GM18951 (cell line): ENCODE results near the gene ELOA.

Source experiments
- POLR2A ChIP-seq: IDR thresholded peaks from 4 replicates; pipeline ENCODE4 v1.6.1; 2011; ENCODE audit warnings: mild to moderate bottlenecking; ENCODE audit not compliant: insufficient read length, insufficient read depth; ENCODE audit errors: extremely low read depth
- in situ Hi-C: fragments of 300-500 bp; cut with MboI; formaldehyde crosslinking; loops from one replicate; pipeline ENCODE4 v1.12.0; 2022; ENCODE audit warnings: low sequenced_read_pairs, mixed read lengths, inconsistent platforms; ENCODE audit not compliant: unreplicated experiment

Gene ELOA

DNA sequence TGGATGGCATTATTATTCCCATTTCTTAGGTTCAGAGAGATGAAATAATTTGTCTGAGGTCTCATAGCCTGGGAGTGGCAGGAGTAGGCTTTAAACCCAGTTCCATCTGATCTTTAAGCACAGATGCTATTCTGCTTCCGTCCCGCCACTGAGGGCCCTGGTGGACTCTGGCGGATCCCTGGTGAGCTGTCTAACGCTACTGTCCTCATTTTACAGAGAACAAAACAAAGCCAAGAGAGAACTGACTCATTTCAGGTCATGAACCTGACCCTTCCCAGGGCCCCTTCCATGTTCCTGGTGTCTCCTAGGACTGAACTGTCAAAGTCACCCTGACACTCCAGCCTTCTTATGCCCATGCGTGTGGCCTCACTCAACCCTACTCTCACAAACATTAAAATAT lies 60.4 kb downstream of the ELOA start:
- TF ChIP-seq POLR2A: no peak
- in situ Hi-C loops: loop anchor here (10.0 kb wide), 1 partner anchor 111 kb away; the partner anchor contains the start of gene CNR2

GRCh38 chr1:23804183-23804835 lies 61.0 kb downstream of the ELOA start:
- TF ChIP-seq POLR2A: no peak
- in situ Hi-C loops: loop anchor here (10.0 kb wide), 1 partner anchor 110 kb away; the partner anchor contains the start of gene CNR2

GRCh38 chr1:23805025-23805424 lies 61.8 kb downstream of the ELOA start:
- in situ Hi-C loops: loop anchor here (10.0 kb wide), 1 partner anchor 110 kb away; the partner anchor contains the start of gene CNR2
- TF ChIP-seq POLR2A: no peak

DNA sequence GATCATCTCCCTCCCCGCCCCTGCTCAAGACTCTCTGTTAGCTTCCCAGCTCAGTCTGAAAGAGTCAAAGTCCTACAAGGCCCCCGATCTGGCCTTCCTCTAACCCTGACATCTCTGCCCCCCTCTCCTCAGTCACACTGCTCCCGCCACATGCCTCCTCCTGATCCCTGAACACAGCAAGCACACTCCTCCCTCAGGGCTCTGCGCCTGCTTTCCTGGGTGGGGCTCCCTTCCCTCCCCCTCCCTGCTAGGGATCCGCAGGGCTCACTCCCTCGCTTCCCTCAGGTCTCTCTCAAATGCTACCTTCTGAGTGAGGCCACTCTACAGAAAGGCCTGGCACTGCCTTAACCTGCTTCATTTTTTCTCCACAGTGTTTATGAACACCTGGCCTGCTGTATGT lies 63.0 kb downstream of the ELOA start:
- no peak for TF ChIP-seq POLR2A
- in situ Hi-C loops: loop anchor here (10.0 kb wide), 1 partner anchor 109 kb away; the partner anchor contains the start of gene CNR2

DNA sequence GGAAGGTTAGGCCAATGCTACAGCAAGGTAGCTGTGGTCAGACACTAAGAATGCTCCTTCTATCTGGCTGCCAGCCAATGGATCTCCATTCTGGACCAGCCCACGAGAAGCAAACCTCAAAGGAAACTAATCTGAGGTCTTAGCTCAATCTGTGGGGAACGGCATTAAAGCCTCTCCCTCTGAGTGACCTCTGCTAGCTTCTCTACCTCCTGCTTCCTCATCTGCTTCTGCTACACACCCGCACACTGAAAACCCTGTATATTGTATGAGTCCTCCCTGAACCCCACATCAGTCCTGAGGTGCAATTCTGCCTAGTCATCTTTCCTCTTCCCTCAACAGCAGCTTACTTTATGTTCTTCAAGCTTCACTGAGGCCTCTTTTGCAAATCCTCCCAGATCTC lies 64.2 kb downstream of the ELOA start:
- in situ Hi-C loops: loop anchor here (10.0 kb wide), 1 partner anchor 107 kb away; the partner anchor contains the start of gene CNR2

GRCh38 chr1:23809751-23810171 lies 66.5 kb downstream of the ELOA start:
- in situ Hi-C loops: loop anchor here (10.0 kb wide), 2 partner anchors 55 to 105 kb away; partner anchors contain the start of genes CNR2 and FUCA1
- TF ChIP-seq POLR2A: no peak

More for the DNA sequence above, 64.2 kb downstream of the ELOA start:
- TF ChIP-seq POLR2A: no peak

GRCh38 chr1:23810818-23811540 lies 67.7 kb downstream of the ELOA start:
- in situ Hi-C loops: loop anchor here (10.0 kb wide), 1 partner anchor 54 kb away; the partner anchor contains the start of gene FUCA1
- no peak for TF ChIP-seq POLR2A
